ENCODE measurements around the gene PLEKHA7.

- TF ChIP-seq POLR2A (IDR thresholded peaks at IDR 0.05; ENCODE audit: borderline replicate concordance, extremely low read depth, insufficient read depth, insufficient read length), result no peak
- TF ChIP-seq CTCF (IDR thresholded peaks at IDR 0.05 in 2 of 3, conservative IDR thresholded peaks at IDR 0.05 in 1 of 3; ENCODE audit: borderline replicate concordance in 1 of 3, insufficient read depth in 1 of 3, low read depth in 2 of 3, low read length in 2 of 3), result no peak
- TF ChIP-seq FOSL1 (IDR thresholded peaks at IDR 0.05; ENCODE audit: low read depth), result no peak
- no peak for TF ChIP-seq JUND (IDR thresholded peaks at IDR 0.05)
- no peak for TF ChIP-seq ZBTB33 (IDR thresholded peaks at IDR 0.05; ENCODE audit: extremely low read depth, insufficient replicate concordance, low read length)
- no peak for TF ChIP-seq ELF1 (IDR thresholded peaks at IDR 0.05; ENCODE audit: borderline replicate concordance, low read depth)
- TF ChIP-seq REST (IDR thresholded peaks at IDR 0.05; ENCODE audit: low read depth), result no peak
- TF ChIP-seq MAX (IDR thresholded peaks at IDR 0.05), result no peak
These were observed 215.0 kb downstream of the PLEKHA7 start for GRCh38 chr11:16799221-16799620.
